Activated CD4-positive, alpha-beta T cell treated with anti-CD3 and anti-CD28 coated beads, Interleukin-2, amount 50 U/mL, for 16 hours (primary cell): ENCODE measurements around the gene JMJD6.
"Not testable (repeated sequence)": the region's sequence is repeated elsewhere in the genome, so short reads cannot be mapped to it uniquely, and the experiment has no call there.

Experiments used
- DNase-seq: peaks from one replicate; pipeline ENCODE4 v3.0.0-alpha.2; 2020

JMJD6 gene

DNA sequence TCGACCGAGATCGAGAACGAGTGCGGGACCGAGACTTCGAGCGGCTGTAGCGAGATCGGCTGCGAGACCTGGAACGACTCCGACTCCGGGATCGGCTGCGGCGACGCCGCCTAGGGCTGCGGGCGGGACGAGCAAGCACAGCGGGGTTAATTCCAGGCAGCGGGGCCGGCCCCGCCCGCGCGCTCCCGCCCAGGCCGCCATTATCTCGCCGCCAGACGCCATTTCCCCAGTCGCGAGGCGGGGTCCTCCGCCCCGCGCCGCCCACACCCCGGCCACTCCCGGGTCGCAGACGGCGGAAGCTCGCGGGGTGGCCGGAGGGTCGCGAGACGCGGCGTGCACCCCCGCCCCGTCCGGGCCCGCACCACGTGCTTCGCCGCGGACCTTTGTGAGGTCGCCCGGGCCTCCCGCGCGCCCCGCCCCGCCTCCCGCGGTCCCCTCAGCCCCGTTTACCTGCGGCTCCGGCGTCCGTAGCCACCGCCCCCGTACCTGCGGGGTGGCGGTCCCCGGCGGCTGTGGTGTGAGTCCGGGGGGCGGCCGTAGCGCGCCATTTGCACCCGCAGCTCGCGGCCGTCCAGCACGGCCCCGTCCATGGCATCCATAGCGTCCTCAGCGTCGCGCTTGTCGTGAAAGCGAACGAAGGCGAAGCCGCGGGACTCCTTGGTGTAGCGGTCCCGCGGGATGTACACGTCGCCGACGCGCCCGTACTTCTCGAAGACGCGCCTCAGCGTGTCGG lies 10.1 kb upstream of the JMJD6 start:
- peak; percentile 63 for DNase-seq

DNA sequence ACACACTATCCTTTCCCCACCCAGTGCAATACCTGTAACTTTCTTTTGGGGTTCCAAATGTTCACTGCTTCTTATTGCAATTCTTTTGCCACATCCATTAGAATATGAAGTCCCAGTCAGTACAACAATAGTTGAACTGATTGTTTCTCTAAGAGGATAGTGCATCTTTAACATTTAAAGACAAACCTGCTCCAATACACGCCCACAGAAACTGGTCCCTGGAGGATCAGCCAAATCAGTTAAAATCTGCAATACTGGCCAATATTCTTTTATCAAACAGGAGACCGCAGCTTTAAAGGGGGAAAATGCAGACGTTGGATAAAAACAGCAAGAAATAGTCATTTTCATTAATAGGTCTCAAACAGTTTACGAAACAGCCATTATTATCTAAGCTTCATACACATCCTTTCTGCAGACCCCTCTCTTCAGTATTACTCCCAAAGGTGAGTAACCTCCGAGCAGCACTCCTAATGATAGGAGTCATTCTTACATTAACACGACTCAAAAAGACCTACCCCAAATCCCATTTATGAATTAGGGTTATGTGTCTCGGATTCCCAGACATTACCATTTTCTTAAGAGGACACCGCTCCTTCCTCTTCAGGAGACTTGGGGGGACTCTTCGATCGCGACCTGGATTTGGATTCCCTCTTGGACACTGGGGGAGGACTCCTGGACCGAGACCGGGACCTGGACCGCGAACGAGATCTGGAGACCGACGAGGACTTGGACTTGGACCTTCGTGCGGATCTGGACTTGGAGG lies 9.4 kb upstream of the JMJD6 start:
- peak; percentile 25 for DNase-seq

DNA sequence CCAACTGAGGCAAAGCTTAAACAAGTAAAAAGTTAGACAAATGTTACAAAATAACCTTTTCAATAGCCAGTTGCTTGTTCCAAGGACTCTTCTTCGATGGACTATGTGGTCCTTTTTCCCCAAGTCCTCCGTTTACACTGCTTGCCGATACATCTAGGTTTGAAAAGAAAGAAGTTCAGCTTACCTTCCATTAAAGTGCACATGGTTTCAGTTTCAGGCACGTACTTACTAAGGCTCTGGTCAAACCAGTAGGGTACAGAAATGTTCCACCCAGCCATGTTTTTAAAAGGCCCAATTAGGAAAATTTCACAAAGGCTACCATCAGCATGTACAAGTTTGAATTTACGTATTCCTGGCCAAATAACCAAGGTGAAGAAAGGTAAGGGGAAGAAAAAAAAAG lies 8.6 kb upstream of the JMJD6 start:
- peak; percentile 61 for DNase-seq

DNA sequence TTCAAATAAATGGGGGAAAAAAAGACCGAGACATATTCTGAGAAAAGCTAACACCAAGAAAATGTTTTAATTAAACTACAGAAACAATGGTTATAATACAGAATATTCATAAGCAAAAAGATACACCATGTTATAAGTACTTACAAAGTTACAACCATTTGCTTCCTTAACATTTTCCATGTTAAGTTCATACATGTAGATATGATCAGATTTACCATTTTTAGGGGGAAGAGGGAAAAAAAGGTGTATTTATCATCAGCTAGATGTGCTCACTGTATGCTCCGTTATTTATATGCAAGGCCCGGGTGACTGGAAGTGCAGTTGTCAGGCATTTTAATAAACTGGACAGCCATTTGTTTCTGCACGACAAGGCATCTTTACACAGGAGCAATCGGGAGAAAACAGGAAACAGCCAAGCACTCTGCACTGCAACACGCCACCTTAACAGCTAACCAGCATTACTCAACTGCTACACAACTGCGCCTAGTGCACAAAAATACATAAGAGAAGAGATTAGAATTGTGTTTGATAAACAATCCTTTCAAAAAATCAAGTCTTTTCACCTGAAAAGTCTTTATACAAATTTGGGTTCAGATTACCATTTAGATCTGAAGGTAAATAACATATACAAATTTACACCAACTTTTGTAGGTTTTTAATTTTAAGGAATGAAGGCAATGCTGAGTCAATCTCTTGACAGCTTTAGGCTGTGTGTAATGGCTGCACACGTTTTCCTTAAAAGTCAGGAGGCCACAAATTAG lies 7.9 kb upstream of the JMJD6 start:
- DNase-seq, result peak; percentile 50

DNA sequence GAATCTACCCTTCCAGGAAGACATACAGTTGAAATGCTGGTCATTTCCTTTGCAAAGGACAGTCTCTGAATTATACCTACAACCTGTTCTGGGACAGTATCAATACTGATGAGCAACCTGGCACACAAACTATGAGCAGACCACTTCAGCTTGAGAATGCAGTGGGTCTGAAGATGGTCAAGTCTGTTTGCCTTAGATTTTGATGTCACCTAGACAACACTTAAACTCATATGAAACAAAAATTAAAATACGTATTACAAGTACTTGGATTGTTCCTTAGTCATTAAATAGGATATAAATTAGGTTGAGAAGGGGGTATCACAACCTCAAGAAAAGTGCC lies 7.2 kb upstream of the JMJD6 start:
- DNase-seq, result no peak

GRCh38 chr17:76732734-76733617 lies 6.6 kb upstream of the JMJD6 start:
- DNase-seq, result no peak

DNA sequence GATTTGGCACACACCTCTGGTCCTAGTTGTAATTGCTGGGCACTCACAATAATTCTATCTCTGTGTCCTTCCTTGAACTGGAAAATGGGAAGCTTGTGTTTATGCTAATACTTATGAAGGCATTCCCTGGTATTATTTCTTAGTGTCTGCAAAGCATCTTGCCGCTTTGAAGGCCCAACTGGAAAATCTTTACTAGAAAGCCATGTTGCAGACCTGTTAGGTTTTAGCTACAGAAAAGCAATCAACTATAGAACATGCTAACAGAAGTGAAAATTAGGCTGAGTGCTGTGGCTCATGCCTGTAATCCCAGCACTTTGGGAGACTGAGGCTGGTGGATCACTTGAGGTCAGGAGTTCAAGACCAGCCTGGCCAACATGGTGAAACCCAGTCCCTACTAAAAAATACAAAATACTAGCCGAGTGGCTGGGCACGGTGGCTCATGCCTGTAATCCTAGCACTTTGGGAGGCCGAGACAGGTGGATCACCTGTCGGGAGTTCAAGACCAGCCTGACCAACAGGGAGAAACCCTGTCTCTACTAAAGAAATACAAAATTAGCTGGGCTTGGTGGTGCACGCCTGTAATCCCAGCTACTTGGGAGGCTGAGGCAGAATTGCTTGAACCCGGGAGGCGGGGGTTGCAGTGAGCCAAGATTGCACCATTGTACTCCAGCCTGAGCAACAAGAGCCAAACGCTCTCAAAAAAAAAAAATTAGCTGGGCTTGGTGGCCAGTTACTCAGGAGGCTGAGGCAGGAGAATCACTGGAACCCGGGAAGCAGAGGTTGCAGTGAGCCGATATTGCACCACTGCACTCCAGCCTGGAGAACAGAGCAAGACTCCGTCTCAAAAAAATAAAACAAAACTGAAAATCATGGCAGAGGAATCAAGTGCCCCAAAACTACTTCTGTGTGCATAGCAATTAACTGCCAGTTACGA lies 5.7 kb upstream of the JMJD6 start:
- DNase-seq, result not testable (repeated sequence)

DNA sequence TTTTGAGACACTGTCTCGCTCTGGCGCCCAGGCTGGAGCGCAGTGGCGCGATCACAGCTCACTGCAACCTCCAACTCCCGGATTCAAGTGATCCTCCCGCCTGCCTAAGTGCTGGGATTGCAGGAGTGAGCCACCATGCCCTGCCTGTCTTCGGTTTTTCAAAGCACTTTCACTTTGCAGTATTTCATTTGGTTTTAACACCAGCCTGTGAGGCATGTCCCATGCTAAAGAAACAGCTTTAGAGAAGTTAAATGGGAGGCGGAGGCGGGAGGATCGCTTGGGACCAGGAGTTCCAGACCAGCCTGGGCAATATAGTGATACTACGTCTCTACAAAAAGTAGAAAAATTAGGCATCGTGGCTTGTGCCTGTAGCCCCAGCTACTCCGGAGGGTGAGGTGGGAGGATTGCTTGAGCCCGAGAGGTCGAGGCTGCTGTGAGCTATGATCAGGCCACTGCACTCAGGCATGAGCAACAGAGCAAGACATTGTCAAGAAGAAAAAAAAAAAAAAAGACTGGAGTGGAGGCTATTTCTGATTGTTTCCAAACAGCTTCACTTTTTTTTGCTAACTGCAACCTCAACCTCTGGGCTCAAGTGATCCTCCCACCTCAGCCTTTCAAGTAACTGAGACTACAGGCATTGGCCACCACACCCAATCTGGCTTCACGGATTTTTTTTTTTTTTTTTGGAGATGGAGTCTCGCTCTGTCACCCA lies 1.5 kb upstream of the JMJD6 start:
- no peak for DNase-seq

DNA sequence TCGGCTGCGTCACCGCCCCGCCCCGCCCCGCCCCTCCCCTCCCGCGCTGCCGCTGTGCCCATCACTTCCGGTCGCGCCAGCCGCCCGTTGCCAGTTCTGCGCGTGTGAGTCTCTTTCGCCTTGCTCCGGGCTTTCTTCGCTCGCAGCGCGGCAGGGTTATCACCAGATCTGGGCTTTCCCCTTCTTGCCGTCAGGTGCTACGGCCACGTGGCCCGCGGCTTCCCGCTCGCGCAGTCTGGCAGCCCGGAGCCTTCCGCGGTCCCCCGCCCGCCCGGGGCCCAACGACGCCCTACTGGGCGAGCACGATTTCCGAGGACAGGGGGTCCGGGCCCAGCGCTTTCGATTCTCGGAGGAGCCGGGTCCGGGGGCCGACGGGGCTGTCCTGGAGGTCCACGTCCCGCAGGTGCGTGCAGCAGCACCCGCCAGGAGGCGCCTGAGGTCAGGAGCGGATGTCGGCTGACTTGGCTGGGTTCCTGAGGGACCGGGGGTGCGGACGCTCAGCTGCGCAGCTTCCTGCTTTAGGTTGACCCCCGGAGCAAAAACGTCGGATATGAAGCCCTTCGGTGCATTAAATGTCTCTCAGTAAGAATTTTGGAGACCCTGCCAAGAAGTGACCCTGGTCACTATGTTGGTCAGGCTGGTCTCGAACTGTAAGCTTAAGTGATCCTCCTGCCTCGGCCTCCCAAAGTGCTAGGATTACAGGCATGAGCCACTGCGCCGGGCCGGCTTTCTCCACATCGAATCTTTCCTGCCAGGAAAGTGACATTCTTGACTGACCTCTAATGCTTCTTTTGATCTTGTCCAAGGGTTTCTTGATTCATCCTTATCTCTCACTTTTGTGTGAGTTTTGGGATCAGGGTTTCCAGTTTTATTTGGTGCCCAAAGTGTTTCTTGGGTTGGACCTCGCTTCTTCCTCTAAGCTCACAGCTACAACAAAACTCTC lies 641 bp upstream of the JMJD6 start, which contains the start of gene METTL23:
Gene METTL23 (plus strand): TSS at position 64 of the 943 bp plus-strand sequence. CDS start 2,872 bp downstream, outside the sequence.
- DNase-seq, result peak; percentile 81

DNA sequence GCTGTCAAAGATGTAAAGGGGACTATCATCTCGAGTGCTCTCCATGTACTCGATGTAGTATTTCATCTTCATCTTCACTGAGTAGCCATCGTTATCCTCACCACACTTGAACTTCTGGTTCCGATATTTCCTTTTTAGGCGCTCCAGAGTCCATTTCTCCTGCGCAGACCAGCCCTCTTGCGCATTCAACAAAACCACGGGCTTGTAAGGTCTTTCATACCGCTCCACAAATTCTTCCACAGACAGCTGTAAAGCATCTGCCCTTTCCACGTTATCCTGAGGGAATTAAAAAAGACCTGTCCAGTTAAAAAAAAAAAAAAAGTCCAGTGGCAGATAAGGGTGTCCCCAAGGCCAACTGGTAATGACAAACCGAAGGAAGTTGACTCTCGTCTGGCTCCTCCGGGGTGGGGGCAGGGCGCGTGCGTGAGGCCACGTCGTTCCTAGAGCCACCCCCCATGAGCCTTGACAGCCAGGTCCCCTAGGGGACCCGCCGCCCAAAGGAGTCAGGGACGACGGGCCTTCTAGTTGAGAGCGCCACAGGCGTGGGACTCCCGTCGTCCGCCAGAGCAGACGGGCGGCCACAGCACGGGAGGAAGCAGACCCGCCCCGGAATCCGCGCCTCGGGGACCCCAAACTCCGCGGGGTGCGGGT lies 701 bp downstream of the JMJD6 start:
- DNase-seq, result peak; percentile 78

- DNase-seq, result no peak
These were observed 2.6 kb downstream of the JMJD6 start for GRCh38 chr17:76723812-76724211.

- DNase-seq, result not testable (repeated sequence)
These were observed 3.4 kb downstream of the JMJD6 start for GRCh38 chr17:76722977-76723376.

DNA sequence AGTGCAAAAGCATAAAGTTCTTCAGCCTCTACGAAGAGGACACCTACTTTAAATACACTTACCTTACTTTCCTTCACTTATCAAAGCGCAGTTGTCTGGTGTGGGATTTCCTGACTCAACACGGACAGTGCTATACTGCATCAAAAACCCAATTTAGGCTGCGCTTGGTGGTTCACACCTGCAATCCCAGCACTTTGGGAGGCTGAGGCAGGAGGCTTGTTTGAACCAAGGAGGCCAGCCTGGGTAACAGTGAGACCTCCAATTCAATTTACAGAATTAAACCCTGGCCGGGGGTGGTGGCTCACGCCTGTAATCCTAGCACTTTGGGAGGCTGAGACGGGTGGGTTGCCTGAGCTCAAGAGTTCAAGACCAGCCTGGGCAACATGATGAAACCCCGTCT lies 4.1 kb downstream of the JMJD6 start:
- DNase-seq, result no peak

DNA sequence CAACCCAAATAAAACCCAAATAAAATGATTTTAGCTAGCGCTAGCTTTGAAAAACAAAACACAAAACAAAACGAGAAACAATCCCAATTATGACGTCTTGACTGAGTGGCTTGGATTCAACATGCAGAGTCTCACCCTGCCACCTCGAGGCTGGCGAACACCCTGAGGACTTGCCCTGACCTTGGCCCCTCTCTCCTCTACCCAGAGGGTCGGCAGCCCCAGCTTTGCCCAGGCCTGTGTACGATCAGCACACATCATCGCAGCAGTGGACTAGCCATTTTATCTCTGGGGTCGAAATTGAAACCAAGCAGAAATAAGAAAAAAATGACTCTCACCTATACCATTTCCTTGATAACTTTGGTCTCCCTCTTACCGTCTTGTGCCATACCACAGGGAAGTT lies 4.9 kb downstream of the JMJD6 start:
- DNase-seq, result no peak

GRCh38 chr17:76720941-76721340 lies 5.5 kb downstream of the JMJD6 start:
- no peak for DNase-seq

GRCh38 chr17:76720211-76720610 lies 6.2 kb downstream of the JMJD6 start:
- DNase-seq, result no peak

- no peak for DNase-seq
These were observed 7.9 kb downstream of the JMJD6 start for GRCh38 chr17:76718516-76718915.

- DNase-seq, result no peak
These were observed 9.6 kb downstream of the JMJD6 start for GRCh38 chr17:76716839-76717215.
